ENCODE data around the gene NKAIN2.
"Not testable (repeated sequence)": the region's sequence is repeated elsewhere in the genome, so short reads cannot be mapped to it uniquely, and the experiment has no call there.

NKAIN2 gene

DNA sequence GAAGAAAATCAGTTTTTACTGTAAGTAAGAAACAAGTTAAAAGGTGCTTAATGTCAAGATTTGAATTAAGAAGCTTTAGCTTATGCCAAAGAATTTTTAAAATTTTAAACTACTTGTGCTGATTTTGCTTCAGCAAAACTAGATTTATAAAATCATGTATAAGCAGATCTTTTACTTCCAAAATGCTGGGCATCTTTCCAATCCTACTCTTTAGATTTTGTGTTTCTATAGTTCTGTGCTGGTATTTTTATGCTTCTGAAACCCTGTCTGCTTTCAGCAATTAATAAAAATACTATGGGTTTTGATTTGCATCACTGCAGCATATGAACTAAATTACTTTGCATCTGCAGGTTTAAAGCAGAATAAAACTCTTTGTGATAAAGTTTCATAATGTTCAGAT lies 920.0 kb downstream of the NKAIN2 start:
- no peak for DNase-seq (ENCODE audit: low read depth)
- TF ChIP-seq, protein P1, sequence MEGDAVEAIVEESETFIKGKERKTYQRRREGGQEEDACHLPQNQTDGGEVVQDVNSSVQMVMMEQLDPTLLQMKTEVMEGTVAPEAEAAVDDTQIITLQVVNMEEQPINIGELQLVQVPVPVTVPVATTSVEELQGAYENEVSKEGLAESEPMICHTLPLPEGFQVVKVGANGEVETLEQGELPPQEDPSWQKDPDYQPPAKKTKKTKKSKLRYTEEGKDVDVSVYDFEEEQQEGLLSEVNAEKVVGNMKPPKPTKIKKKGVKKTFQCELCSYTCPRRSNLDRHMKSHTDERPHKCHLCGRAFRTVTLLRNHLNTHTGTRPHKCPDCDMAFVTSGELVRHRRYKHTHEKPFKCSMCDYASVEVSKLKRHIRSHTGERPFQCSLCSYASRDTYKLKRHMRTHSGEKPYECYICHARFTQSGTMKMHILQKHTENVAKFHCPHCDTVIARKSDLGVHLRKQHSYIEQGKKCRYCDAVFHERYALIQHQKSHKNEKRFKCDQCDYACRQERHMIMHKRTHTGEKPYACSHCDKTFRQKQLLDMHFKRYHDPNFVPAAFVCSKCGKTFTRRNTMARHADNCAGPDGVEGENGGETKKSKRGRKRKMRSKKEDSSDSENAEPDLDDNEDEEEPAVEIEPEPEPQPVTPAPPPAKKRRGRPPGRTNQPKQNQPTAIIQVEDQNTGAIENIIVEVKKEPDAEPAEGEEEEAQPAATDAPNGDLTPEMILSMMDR (IDR thresholded peaks at IDR 0.05; ENCODE audit: low read depth, low read length, missing control alignments): no peak
- in situ Hi-C loops (cut with HindIII; ENCODE audit: low sequenced_read_pairs): no loop called here
- no peak overlapping the region for H3K4me3 ChIP-seq (ENCODE audit: low read depth, low read length)

DNA sequence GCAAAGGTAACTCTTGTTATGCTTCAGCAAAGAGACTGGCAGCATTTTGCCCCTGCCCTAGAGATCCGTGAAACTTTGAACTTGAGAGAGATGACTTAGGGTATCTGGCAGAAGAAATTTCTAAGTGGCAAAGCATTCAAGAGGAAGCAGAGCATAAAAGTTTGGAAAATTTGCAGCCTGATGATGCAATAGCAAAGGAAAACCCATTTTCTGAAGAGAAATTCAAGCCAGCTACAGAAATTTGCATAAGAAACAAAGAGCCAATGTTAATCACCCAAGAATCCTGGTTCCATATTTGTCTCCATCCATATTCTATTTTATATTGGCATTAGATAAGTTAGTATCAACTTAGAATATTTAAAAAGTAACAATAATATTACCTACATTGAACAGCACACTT lies 934.1 kb downstream of the NKAIN2 start:
- DNase-seq (ENCODE audit: low read depth); in situ Hi-C loops (cut with HindIII; ENCODE audit: low sequenced_read_pairs): not testable (repeated sequence)

DNA sequence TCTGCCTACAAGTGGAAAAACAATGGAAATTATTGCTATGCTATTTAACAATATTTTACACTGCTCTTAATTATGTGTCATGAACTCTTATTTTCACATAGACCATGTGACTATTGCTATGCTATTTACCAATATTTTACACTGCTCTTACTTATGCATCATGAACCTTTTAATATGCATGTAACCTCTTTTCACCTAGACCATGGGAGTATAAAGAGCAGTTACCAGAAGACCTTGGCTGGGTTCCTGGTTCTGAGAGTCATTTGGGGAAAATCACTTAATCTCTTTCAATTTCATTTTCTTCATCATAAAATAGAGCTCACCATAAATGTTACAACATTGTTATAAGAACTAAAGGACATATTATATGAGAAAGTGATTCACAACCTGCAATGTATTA lies 934.8 kb downstream of the NKAIN2 start:
- TF ChIP-seq, protein P1 (IDR thresholded peaks at IDR 0.05; ENCODE audit: low read depth, low read length, missing control alignments): no peak
- in situ Hi-C loops (cut with HindIII; ENCODE audit: low sequenced_read_pairs): no loop called here
- no peak overlapping the region for H3K4me3 ChIP-seq (ENCODE audit: low read depth, low read length)
- peak; percentile 92 for DNase-seq (ENCODE audit: low read depth)

More for the DNA sequence above, 934.1 kb downstream of the NKAIN2 start:
- H3K4me3 ChIP-seq (ENCODE audit: low read depth, low read length): not testable (repeated sequence)

DNA sequence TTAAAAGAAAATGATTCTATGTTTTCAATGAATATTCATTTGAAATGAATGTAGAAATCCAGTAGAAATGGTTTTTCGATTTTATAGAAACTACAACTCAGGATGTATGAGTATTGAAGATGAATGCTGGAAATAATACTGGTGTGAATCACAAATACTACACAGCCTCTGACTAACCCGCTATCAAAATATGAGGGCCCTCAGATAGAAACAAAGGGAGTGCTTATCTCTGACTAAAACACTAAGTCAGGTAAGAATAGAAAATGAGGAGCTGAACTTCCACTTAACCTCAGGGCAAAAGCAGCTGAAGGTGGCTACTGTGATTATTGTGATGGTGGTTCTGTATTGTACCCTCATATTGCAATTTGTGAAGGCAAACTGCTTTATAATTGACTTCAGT lies 937.7 kb downstream of the NKAIN2 start:
- in situ Hi-C loops (cut with HindIII; ENCODE audit: low sequenced_read_pairs): no loop called here
- TF ChIP-seq, protein P1 (IDR thresholded peaks at IDR 0.05; ENCODE audit: low read depth, low read length, missing control alignments): no peak
- no peak overlapping the region for H3K4me3 ChIP-seq (ENCODE audit: low read depth, low read length)
- DNase-seq (ENCODE audit: low read depth): no peak

DNA sequence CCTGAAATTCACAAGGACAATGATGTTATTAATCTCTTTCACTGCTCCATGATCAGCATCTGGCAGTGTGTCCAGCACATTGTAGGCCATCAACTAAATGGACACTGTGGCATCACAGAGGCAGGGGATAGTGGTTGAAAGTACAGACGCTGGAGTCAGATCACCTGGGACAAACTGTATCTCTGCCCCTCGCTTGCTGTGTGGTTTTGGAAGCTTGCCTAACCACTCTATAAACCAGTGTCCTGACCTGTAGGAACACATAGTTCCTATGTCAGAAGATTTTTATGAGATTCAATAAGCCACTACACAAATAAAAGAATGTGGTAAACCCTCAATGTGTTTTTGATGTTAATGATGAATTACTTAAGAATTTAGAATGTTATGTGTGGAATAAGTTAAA lies 939.3 kb downstream of the NKAIN2 start:
- no peak overlapping the region for H3K4me3 ChIP-seq (ENCODE audit: low read depth, low read length)
- TF ChIP-seq, protein P1 (IDR thresholded peaks at IDR 0.05; ENCODE audit: low read depth, low read length, missing control alignments): no peak
- in situ Hi-C loops (cut with HindIII; ENCODE audit: low sequenced_read_pairs): no loop called here
- DNase-seq (ENCODE audit: low read depth): peak; percentile 59

DNA sequence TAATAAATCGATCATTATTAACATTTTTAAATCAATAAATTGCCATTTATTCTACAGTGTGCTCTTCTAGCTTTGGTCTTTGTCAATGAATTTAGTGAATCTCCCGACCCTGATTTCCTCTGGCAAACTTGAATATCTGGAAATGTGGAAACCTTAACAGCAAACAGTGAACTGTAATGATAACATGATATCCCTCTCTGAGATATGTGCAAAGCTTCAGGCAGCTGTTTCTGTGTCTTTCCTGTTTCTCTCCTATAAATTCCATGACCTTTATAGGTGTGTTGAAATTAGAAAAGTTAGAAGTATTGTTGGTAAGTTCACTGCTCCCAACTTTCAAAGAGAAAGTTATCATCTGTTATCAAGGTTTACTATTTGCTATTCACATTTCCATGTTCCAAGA lies 939.8 kb downstream of the NKAIN2 start:
- TF ChIP-seq, protein P1 (IDR thresholded peaks at IDR 0.05; ENCODE audit: low read depth, low read length, missing control alignments): no peak
- in situ Hi-C loops (cut with HindIII; ENCODE audit: low sequenced_read_pairs): no loop called here
- no peak overlapping the region for H3K4me3 ChIP-seq (ENCODE audit: low read depth, low read length)
- DNase-seq (ENCODE audit: low read depth): no peak

DNA sequence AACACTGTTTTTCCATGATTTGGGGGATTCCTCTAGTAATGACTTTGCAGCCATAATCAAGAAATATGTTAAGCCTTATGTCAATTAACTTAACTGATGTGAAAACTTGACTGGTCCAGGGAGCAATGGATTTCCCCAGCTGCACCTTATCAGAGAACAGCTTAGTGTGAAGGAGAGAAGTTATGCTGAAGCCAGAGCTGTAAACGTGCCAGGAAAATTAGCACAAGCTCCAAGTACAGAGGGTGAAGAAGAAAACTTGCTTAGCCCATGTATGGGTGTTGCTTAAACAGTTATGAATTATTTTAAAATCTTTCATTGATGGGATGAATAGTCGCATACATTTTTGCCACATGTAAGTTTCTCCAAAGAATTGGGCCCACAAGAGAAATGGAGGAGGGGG lies 943.7 kb downstream of the NKAIN2 start:
- in situ Hi-C loops (cut with HindIII; ENCODE audit: low sequenced_read_pairs): no loop called here
- TF ChIP-seq, protein P1 (IDR thresholded peaks at IDR 0.05; ENCODE audit: low read depth, low read length, missing control alignments): no peak
- DNase-seq (ENCODE audit: low read depth): no peak
- no peak overlapping the region for H3K4me3 ChIP-seq (ENCODE audit: low read depth, low read length)
